DND-41 (cell line): ENCODE results near the gene RALGPS1.

Experiments
- ATAC-seq: fragments of 200-7000 bp; cut with Tn5 transposase; 3 replicates; pipeline ENCODE4 v1.9.1; 2021; ENCODE audit warnings: low read depth; ENCODE audit not compliant: insufficient read depth
- DNase-seq: peaks from one replicate; pipeline ENCODE4 v3.0.0-alpha.2; 2020
- H2AFZ ChIP-seq: 2 replicates; pipeline ENCODE4 v1.6.0; 2012; ENCODE audit warnings: low read depth, low read length
- H3K27ac ChIP-seq: 2 replicates; pipeline ENCODE4 v1.5.1; 2012; ENCODE audit warnings: low read length, inconsistent platforms
- H3K27me3 ChIP-seq: fragments of 200-600 bp; sonication (generic); 2 replicates; pipeline ENCODE4 v1.6.0; 2012; ENCODE audit warnings: low read length, mild to moderate bottlenecking, inconsistent platforms; ENCODE audit not compliant: insufficient read depth, poor library complexity
- H3K36me3 ChIP-seq: 2 replicates; pipeline ENCODE4 v1.5.1; 2012; ENCODE audit warnings: low read length, inconsistent platforms; ENCODE audit not compliant: insufficient read depth
- H3K4me1 ChIP-seq: 2 replicates; pipeline ENCODE4 v1.5.1; 2012; ENCODE audit warnings: mild to moderate bottlenecking, low read length; ENCODE audit not compliant: insufficient read depth
- H3K4me2 ChIP-seq: 2 replicates; pipeline ENCODE4 v1.6.0; 2012; ENCODE audit warnings: mild to moderate bottlenecking, moderate library complexity, low read length, inconsistent platforms; ENCODE audit not compliant: insufficient read depth
- H3K4me3 ChIP-seq, 2 experiments: fragments of 200-600 bp in 1 of 2; shearing (Covaris generic) in 1 of 2; 2 replicates each; pipeline ENCODE4 v1.5.1; 2012 to 2016; ENCODE audit warnings: inconsistent platforms in 2 of 2, low read length in 2 of 2, mild to moderate bottlenecking in 2 of 2, low read depth in 1 of 2, moderate library complexity in 1 of 2
- H3K79me2 ChIP-seq: 2 replicates; pipeline ENCODE4 v1.6.0; 2012; ENCODE audit warnings: low read length, inconsistent platforms; ENCODE audit not compliant: insufficient read depth
- H3K9ac ChIP-seq: 2 replicates; pipeline ENCODE4 v1.6.0; 2012; ENCODE audit warnings: low read depth, mild to moderate bottlenecking, inconsistent platforms, low read length, moderate library complexity
- H3K9me3 ChIP-seq: 2 replicates; pipeline ENCODE4 v1.5.1; 2012; ENCODE audit warnings: low read length, moderate library complexity, mild to moderate bottlenecking, inconsistent platforms; ENCODE audit not compliant: insufficient read depth, severe bottlenecking
- H4K20me1 ChIP-seq: 2 replicates; pipeline ENCODE4 v1.6.0; 2012; ENCODE audit warnings: low read length; ENCODE audit not compliant: insufficient read depth
- EZH2 ChIP-seq: IDR thresholded peaks from 3 replicates; pipeline ENCODE4 v1.6.1; 2012; ENCODE audit warnings: borderline replicate concordance, low read depth, mild to moderate bottlenecking, moderate library complexity, low read length, inconsistent platforms; ENCODE audit not compliant: severe bottlenecking
- TF ChIP-seq, protein P1 (sequence below): IDR thresholded peaks from 2 replicates; pipeline ENCODE4 v1.5.1; 2012; ENCODE audit warnings: borderline replicate concordance, low read length, moderate library complexity, mild to moderate bottlenecking; ENCODE audit not compliant: poor library complexity, severe bottlenecking; ENCODE audit errors: extremely low read depth

Gene RALGPS1

DNA sequence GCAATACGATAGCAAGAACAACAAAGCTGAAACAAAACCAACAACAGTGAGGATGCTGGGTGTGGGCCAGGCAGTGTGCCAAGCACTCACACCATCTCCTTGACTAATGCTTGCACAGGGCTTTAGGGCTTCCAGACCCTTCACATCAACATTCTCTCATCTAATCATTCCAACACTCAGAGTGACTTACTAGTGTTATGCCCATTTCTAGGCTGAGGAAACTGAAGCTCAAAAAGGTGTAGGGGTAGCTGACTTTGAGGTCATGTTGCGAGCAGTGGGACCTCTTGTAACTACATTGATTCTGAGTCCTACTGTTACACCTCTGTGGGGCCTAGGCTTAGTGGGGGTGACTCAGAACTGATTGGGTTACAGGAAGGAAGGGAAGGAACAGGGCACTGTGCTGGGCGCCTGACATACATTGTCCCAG is 198.2 kb downstream of the RALGPS1 start:
- H3K4me3 ChIP-seq, result no peak overlapping the region
- no peaks in the 10 kb centered on the region for H3K36me3 ChIP-seq
- H2AFZ ChIP-seq, result no peak overlapping the region
- peaks cover 11% of the 10 kb centered on the region for H4K20me1 ChIP-seq
- ATAC-seq, result no peak
- DNase-seq, result no peak
- H3K27ac ChIP-seq, result no peak overlapping the region
- no peak overlapping the region for H3K9ac ChIP-seq
- no peaks in the 10 kb centered on the region for H3K9me3 ChIP-seq
- H3K4me1 ChIP-seq, result no peaks in the 10 kb centered on the region
- no peak for TF ChIP-seq EZH2
- TF ChIP-seq, protein P1, sequence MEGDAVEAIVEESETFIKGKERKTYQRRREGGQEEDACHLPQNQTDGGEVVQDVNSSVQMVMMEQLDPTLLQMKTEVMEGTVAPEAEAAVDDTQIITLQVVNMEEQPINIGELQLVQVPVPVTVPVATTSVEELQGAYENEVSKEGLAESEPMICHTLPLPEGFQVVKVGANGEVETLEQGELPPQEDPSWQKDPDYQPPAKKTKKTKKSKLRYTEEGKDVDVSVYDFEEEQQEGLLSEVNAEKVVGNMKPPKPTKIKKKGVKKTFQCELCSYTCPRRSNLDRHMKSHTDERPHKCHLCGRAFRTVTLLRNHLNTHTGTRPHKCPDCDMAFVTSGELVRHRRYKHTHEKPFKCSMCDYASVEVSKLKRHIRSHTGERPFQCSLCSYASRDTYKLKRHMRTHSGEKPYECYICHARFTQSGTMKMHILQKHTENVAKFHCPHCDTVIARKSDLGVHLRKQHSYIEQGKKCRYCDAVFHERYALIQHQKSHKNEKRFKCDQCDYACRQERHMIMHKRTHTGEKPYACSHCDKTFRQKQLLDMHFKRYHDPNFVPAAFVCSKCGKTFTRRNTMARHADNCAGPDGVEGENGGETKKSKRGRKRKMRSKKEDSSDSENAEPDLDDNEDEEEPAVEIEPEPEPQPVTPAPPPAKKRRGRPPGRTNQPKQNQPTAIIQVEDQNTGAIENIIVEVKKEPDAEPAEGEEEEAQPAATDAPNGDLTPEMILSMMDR, result no peak
- no peaks in the 10 kb centered on the region for H3K79me2 ChIP-seq
- H3K4me2 ChIP-seq, result no peak overlapping the region
- H3K27me3 ChIP-seq, result peaks cover 24% of the 10 kb centered on the region

DNA sequence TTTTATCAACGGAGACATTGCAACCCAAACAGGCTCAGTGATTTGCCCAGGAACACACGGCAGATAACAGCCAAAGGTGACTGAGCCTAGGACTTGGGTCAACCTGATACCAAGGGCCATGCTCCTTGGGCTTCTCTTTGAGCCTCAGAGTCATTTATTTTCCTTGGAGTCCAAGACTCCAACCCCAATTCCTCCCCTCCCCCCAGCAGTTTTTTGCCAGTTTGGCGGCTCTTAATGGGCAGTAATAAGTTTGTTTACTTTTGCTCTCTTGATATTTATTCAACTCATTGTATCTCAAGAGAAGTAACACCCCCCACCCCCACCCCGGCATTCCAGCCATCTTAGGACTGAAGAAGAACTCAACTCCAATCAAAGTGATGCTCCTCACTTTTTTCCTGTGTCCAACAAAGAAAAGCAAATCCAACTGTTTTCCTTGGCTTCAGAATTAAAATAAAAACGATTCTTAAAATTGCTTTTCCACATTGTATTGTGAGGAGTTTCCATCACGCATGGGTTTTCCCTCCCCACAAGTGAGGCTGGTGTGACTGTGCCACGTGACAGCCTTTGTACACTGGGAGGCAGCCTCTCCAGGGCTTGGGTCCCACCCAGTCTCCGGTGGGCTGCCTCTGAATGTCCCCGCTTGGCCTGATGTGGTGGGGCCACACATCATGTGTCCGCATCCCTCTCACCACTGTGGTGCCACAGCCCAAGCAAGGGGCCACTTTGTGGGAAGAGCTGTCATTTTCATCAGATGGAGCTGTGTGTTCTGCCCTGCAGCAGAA is 198.8 kb downstream of the RALGPS1 start:
- ATAC-seq (no peak), DNase-seq (no peak)
- Histone ChIP-seq H3K27me3 (peaks cover 24% of the 10 kb centered on the region), H3K27ac (no peak overlapping the region), H3K4me1 (no peaks in the 10 kb centered on the region), H3K36me3 (no peaks in the 10 kb centered on the region), H3K79me2 (no peaks in the 10 kb centered on the region), H3K9me3 (no peaks in the 10 kb centered on the region), H3K9ac (no peak overlapping the region), H3K4me3 (no peak overlapping the region), H4K20me1 (peaks cover 11% of the 10 kb centered on the region), H2AFZ (no peak overlapping the region), H3K4me2 (no peak overlapping the region)
- no peak for TF ChIP-seq EZH2
- TF ChIP-seq, protein P1, result no peak

GRCh38 chr9:127114606-127115005 is 200.0 kb downstream of the RALGPS1 start:
- Histone ChIP-seq H4K20me1 (peaks cover 7% of the 10 kb centered on the region; the same call in 1 of the 2 replicates), H3K4me2 (no peak overlapping the region)
- ATAC-seq, result no peak

More at GRCh38 chr9:127114606-127115005, 200.0 kb downstream of the RALGPS1 start:
- Histone ChIP-seq H3K9me3 (no peaks in the 10 kb centered on the region), H3K4me3 (no peak overlapping the region), H3K4me1 (no peaks in the 10 kb centered on the region), H2AFZ (no peak overlapping the region), H3K9ac (no peak overlapping the region), H3K27ac (no peak overlapping the region), H3K36me3 (no peaks in the 10 kb centered on the region), H3K27me3 (peaks cover 20% of the 10 kb centered on the region), H3K79me2 (no peaks in the 10 kb centered on the region)
- TF ChIP-seq EZH2, result no peak
- TF ChIP-seq, protein P1, result no peak
- no peak for DNase-seq
